ENCODE measurements around the gene CDCA7. TPM values are rescaled to one million over a fixed set of nuclear protein-coding genes. Genes with fewer than 3 reads are reported as not detected.

CDCA7 gene
- 2.0 and 3.2 TPM in 2 replicates for total RNA-seq

GRCh38 chr2:173354582-173355131 lies at the start of gene CDCA7:
Gene CDCA7, plus strand, starts transcription at chr2:173354872. Its CDS starts 92 bp downstream, at chr2:173354964.

